H9 (cell line): ENCODE results near the gene LRMDA. TPM values are rescaled to one million over a fixed set of nuclear protein-coding genes. Genes with fewer than 3 reads are reported as not detected.

Source experiments
- DNase-seq: peaks from one replicate; pipeline ENCODE4 v3.0.0-alpha.2; 2017
- H2AFZ ChIP-seq: one replicate; pipeline ENCODE4 v1.6.1; 2013; ENCODE audit warnings: mild to moderate bottlenecking, low read length, control low read depth, moderate library complexity
- H2AK5ac ChIP-seq: 2 replicates; pipeline ENCODE4 v1.6.1; 2013; ENCODE audit warnings: low read length, control low read depth, mixed read lengths; ENCODE audit not compliant: insufficient read length
- H2BK120ac ChIP-seq: one replicate; pipeline ENCODE4 v1.6.1; 2013; ENCODE audit warnings: low read depth, mild to moderate bottlenecking, low read length, control low read depth, inconsistent platforms; ENCODE audit not compliant: poor library complexity, severe bottlenecking
- H2BK12ac ChIP-seq: 2 replicates; pipeline ENCODE4 v1.6.1; 2013; ENCODE audit warnings: low read length, control low read depth, mixed read lengths, low read depth; ENCODE audit not compliant: insufficient read length
- H2BK15ac ChIP-seq: 2 replicates; pipeline ENCODE4 v1.6.1; 2013; ENCODE audit warnings: low read depth, low read length, control low read depth
- H2BK20ac ChIP-seq: one replicate; pipeline ENCODE4 v1.6.1; 2013; ENCODE audit warnings: low read depth, mild to moderate bottlenecking, low read length, control low read depth, inconsistent platforms; ENCODE audit not compliant: poor library complexity, severe bottlenecking
- H2BK5ac ChIP-seq: 2 replicates; pipeline ENCODE4 v1.6.1; 2013; ENCODE audit warnings: low read length, control low read depth, mixed read lengths; ENCODE audit not compliant: insufficient read length
- H3K14ac ChIP-seq: 2 replicates; pipeline ENCODE4 v1.6.1; 2013; ENCODE audit warnings: low read length, control low read depth; ENCODE audit not compliant: insufficient read depth
- H3K18ac ChIP-seq: 2 replicates; pipeline ENCODE4 v1.6.1; 2013; ENCODE audit warnings: low read depth, mild to moderate bottlenecking, mixed read lengths, low read length, control low read depth; ENCODE audit not compliant: insufficient read length
- H3K23ac ChIP-seq: 2 replicates; pipeline ENCODE4 v1.6.1; 2013; ENCODE audit warnings: low read length, control low read depth, mixed read lengths, low read depth; ENCODE audit not compliant: insufficient read length
- H3K23me2 ChIP-seq: 2 replicates; pipeline ENCODE4 v1.6.1; 2013; ENCODE audit warnings: low read depth, mild to moderate bottlenecking, mixed read lengths, low read length, control low read depth; ENCODE audit not compliant: insufficient read length, poor library complexity, severe bottlenecking
- H3K27ac ChIP-seq: 2 replicates; pipeline ENCODE4 v1.5.1; 2013; ENCODE audit warnings: low read length, control low read depth, mixed read lengths, low read depth; ENCODE audit not compliant: insufficient read length
- H3K27me3 ChIP-seq: 2 replicates; pipeline ENCODE4 v1.6.1; 2013; ENCODE audit warnings: low read length, control low read depth, inconsistent platforms; ENCODE audit not compliant: insufficient read depth
- H3K4ac ChIP-seq: 2 replicates; pipeline ENCODE4 v1.6.1; 2013; ENCODE audit warnings: low read depth, mild to moderate bottlenecking, control low read depth, inconsistent platforms, low read length, moderate library complexity
- H3K4me1 ChIP-seq: 2 replicates; pipeline ENCODE4 v1.6.1; 2013; ENCODE audit warnings: low read length, control low read depth, inconsistent platforms; ENCODE audit not compliant: insufficient read depth
- H3K4me2 ChIP-seq: 2 replicates; pipeline ENCODE4 v1.6.1; 2013; ENCODE audit warnings: low read length, control low read depth, mixed read lengths; ENCODE audit not compliant: insufficient read length, insufficient read depth
- H3K56ac ChIP-seq: 2 replicates; pipeline ENCODE4 v1.6.1; 2013; ENCODE audit warnings: low read depth, mild to moderate bottlenecking, mixed read lengths, low read length, control low read depth; ENCODE audit not compliant: insufficient read length
- H3K79me1 ChIP-seq: 2 replicates; pipeline ENCODE4 v1.6.1; 2013; ENCODE audit warnings: low read depth, mild to moderate bottlenecking, moderate library complexity, low read length, control low read depth, inconsistent platforms; ENCODE audit not compliant: insufficient read depth, poor library complexity, severe bottlenecking
- H3K79me2 ChIP-seq: 2 replicates; pipeline ENCODE4 v1.6.1; 2013; ENCODE audit warnings: low read length, control low read depth, inconsistent platforms; ENCODE audit not compliant: insufficient read depth
- H3K9ac ChIP-seq: 2 replicates; pipeline ENCODE4 v1.6.1; 2013; ENCODE audit warnings: low read length, control low read depth, mixed read lengths; ENCODE audit not compliant: insufficient read length; ENCODE audit errors: extremely low read depth
- H3K9me3 ChIP-seq: one replicate; pipeline ENCODE4 v1.6.1; 2013; ENCODE audit warnings: low read depth, low read length, inconsistent platforms; ENCODE audit not compliant: control insufficient read depth
- H3T11ph ChIP-seq: one replicate; pipeline ENCODE4 v1.6.1; 2013; ENCODE audit warnings: mild to moderate bottlenecking, low read length, control low read depth, inconsistent platforms
- H4K20me1 ChIP-seq: one replicate; pipeline ENCODE4 v1.6.1; 2013; ENCODE audit not compliant: control insufficient read depth, insufficient read length, insufficient read depth
- H4K5ac ChIP-seq: 2 replicates; pipeline ENCODE4 v1.6.1; 2013; ENCODE audit warnings: low read depth, mild to moderate bottlenecking, mixed read lengths, low read length, control low read depth; ENCODE audit not compliant: insufficient read length
- H4K8ac ChIP-seq: replicated peaks from 2 replicates; pipeline ENCODE4 v1.6.1; 2013; ENCODE audit warnings: low read length, control low read depth, mixed read lengths, low read depth; ENCODE audit not compliant: insufficient read length
- H4K91ac ChIP-seq: 2 replicates; pipeline ENCODE4 v1.6.1; 2013; ENCODE audit warnings: low read depth, mild to moderate bottlenecking, moderate library complexity, mixed read lengths, low read length, control low read depth; ENCODE audit not compliant: insufficient read length
- H3K27ac Mint-ChIP-seq, 3 experiments: 2 replicates in 2 of 3; 3 replicates in 1 of 3; pipeline ENCODE4 v1.8.0; 2020 to 2021; ENCODE audit warnings: mixed read lengths in 3 of 3, mild to moderate bottlenecking in 1 of 3, moderate library complexity in 1 of 3
- H3K27me3 Mint-ChIP-seq: 2 replicates; pipeline ENCODE4 v1.8.0; 2021; ENCODE audit warnings: low read depth, mild to moderate bottlenecking, moderate library complexity, mixed read lengths
- H3K36me3 Mint-ChIP-seq, 3 experiments: 2 replicates in 2 of 3; 3 replicates in 1 of 3; pipeline ENCODE4 v1.8.0; 2020 to 2021; ENCODE audit warnings: low read depth in 3 of 3, mixed read lengths in 3 of 3; ENCODE audit not compliant: insufficient read depth in 1 of 3
- H3K4me1 Mint-ChIP-seq, 2 experiments: 2 replicates each; pipeline ENCODE4 v1.8.0; 2020; ENCODE audit warnings: mixed read lengths in 2 of 2
- H3K4me3 Mint-ChIP-seq, 2 experiments: 2 replicates in 1 of 2; 3 replicates in 1 of 2; pipeline ENCODE4 v1.8.0; 2020 to 2021; ENCODE audit warnings: mild to moderate bottlenecking in 2 of 2, mixed read lengths in 2 of 2, moderate library complexity in 1 of 2
- H3K9me3 Mint-ChIP-seq, 2 experiments: 2 replicates in 1 of 2; 3 replicates in 1 of 2; pipeline ENCODE4 v1.8.0; 2020; ENCODE audit warnings: mild to moderate bottlenecking in 2 of 2, mixed read lengths in 2 of 2, moderate library complexity in 1 of 2
- WGBS: extraction: QIAGEN DNeasy Blood & Tissue Kit; methylation state at CpG from one replicate; pipeline ENCODE4 v1.1.7; 2013; ENCODE audit warnings: missing lambda C conversion rate, low lambda C conversion rate, mixed read lengths; ENCODE audit not compliant: insufficient read length; ENCODE audit errors: extremely low coverage; 5-methylcytosine and 5-hydroxymethylcytosine counted together
- total RNA-seq: library from RNA; stranded (reverse); gene quantifications from 2 replicates; pipeline ENCODE4 v1.2.1, GENCODE V29; 2021
- TF ChIP-seq, protein P1 (sequence below): fragments of 200-600 bp; sonication (generic); conservative IDR thresholded peaks from 3 replicates; pipeline ENCODE4 v1.8.0; 2021; ENCODE audit warnings: antibody characterized with exemption, mild to moderate bottlenecking

The LRMDA gene
- total RNA-seq, 1 experiment from 2014 or later: 1.8 TPM

DNA sequence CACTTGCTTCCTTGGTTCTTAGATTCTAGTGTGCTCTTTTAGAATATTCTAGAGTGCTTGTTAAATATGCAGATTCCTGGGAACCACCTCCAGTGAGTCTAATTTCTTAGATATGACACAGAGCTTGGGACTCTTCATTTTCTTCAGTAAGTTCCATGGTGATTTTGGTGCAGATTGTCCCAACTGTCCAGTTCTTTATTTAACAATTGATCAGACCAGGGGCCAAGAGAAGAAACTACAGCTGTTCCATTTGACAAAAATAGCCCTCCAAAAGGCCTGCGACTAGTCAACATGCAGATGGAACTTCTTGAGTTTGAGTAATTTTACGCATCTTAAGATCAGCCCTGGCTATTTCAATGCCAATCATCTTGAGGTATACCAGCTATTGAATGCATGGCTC, 760.7 kb downstream of the LRMDA start:
- H3K79me2 ChIP-seq: no peaks in the 10 kb centered on the region
- no peak overlapping the region for H3K4me2 ChIP-seq
- H3K23ac ChIP-seq: no peak overlapping the region
- Mint-ChIP-seq H3K4me3 (no peak overlapping the region), H3K4me1 (peaks cover 17 to 23% of the 10 kb centered on the region in 2 experiments), H3K36me3 (no peaks in the 10 kb centered on the region), H3K27ac (no peak overlapping the region), H3K27me3 (peaks cover 5% of the 10 kb centered on the region), H3K9me3 (no peaks in the 10 kb centered on the region; a peak in 2 of 5 replicates)
- H3T11ph ChIP-seq: no peak overlapping the region
- H4K20me1 ChIP-seq: no peaks in the 10 kb centered on the region
- H2AFZ ChIP-seq: no peak overlapping the region
- no peak overlapping the region for H3K56ac ChIP-seq
- no peaks in the 10 kb centered on the region for H3K79me1 ChIP-seq
- H2AK5ac ChIP-seq: no peak overlapping the region
- no peak overlapping the region for H4K5ac ChIP-seq
- H3K9me3 ChIP-seq: no peaks in the 10 kb centered on the region
- no peak overlapping the region for H3K4ac ChIP-seq
- no peak overlapping the region for H3K27ac ChIP-seq
- H3K9ac ChIP-seq: no peak overlapping the region
- no peak overlapping the region for H2BK20ac ChIP-seq
- no peaks in the 10 kb centered on the region for H3K23me2 ChIP-seq
- TF ChIP-seq, protein P1, sequence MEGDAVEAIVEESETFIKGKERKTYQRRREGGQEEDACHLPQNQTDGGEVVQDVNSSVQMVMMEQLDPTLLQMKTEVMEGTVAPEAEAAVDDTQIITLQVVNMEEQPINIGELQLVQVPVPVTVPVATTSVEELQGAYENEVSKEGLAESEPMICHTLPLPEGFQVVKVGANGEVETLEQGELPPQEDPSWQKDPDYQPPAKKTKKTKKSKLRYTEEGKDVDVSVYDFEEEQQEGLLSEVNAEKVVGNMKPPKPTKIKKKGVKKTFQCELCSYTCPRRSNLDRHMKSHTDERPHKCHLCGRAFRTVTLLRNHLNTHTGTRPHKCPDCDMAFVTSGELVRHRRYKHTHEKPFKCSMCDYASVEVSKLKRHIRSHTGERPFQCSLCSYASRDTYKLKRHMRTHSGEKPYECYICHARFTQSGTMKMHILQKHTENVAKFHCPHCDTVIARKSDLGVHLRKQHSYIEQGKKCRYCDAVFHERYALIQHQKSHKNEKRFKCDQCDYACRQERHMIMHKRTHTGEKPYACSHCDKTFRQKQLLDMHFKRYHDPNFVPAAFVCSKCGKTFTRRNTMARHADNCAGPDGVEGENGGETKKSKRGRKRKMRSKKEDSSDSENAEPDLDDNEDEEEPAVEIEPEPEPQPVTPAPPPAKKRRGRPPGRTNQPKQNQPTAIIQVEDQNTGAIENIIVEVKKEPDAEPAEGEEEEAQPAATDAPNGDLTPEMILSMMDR: no peak
- H2BK120ac ChIP-seq: no peak overlapping the region
- no peak overlapping the region for H3K18ac ChIP-seq
- H2BK12ac ChIP-seq: no peak overlapping the region
- H3K14ac ChIP-seq: no peak overlapping the region
- no peak overlapping the region for H2BK15ac ChIP-seq
- H4K8ac ChIP-seq: no peak overlapping the region
- no peak overlapping the region for H4K91ac ChIP-seq
- H2BK5ac ChIP-seq: no peak overlapping the region
- no CpG with 5 or more reads among the region's 2 CpGs for WGBS
- H3K4me1 ChIP-seq: peaks cover 9% of the 10 kb centered on the region
- DNase-seq: no peak
- H3K27me3 ChIP-seq: no peaks in the 10 kb centered on the region
